Stimulated activated CD8-positive, alpha-beta memory T cell treated with anti-CD3 and anti-CD28 coated beads, Interleukin-7, amount 100 ng/mL, for 4 hours (primary cell): ENCODE measurements around the gene HEY2.
A peak's percentile ranks its signal among the peaks of the same experiment; 100 is the strongest.

ENCODE experiments used
- DNase-seq, 2 donors: peaks; one replicate each; pipeline ENCODE4 v3.0.0-alpha.2; 2020; ENCODE audit warnings: low read depth in 2 of 2

HEY2 gene

GRCh38 chr6:125743604-125744003 lies 5.8 kb upstream of the HEY2 start:
- DNase-seq = no peak

- DNase-seq = no peak
Observed at GRCh38 chr6:125745281-125746018, 4.0 kb upstream of the HEY2 start.

- no peak for DNase-seq
Observed at GRCh38 chr6:125746019-125746414, 3.4 kb upstream of the HEY2 start.

- peak; percentile 57 for DNase-seq
Observed at GRCh38 chr6:125746731-125747588, 2.5 kb upstream of the HEY2 start.

- no peak for DNase-seq
Observed at GRCh38 chr6:125747589-125748405, 1.6 kb upstream of the HEY2 start.

GRCh38 chr6:125748406-125749172 lies 843 bp upstream of the HEY2 start:
- no peak for DNase-seq

GRCh38 chr6:125749865-125750691 lies 646 bp downstream of the HEY2 start:
- no peak for DNase-seq

GRCh38 chr6:125750692-125751333 lies 1.4 kb downstream of the HEY2 start:
- no peak for DNase-seq

GRCh38 chr6:125751334-125751916 lies 2.0 kb downstream of the HEY2 start:
- no peak for DNase-seq

GRCh38 chr6:125752773-125753172 lies 3.3 kb downstream of the HEY2 start:
- DNase-seq = no peak

GRCh38 chr6:125753218-125753936 lies 3.9 kb downstream of the HEY2 start:
- DNase-seq = no peak

- no peak for DNase-seq
Observed at GRCh38 chr6:125753937-125754259, 4.5 kb downstream of the HEY2 start.

GRCh38 chr6:125754566-125754965 lies 5.1 kb downstream of the HEY2 start:
- no peak for DNase-seq

GRCh38 chr6:125759184-125759902 lies 9.9 kb downstream of the HEY2 start:
- no peak for DNase-seq

GRCh38 chr6:125759959-125760457 lies 10.6 kb downstream of the HEY2 start:
- no peak for DNase-seq

GRCh38 chr6:125764121-125764671 lies 14.8 kb downstream of the HEY2 start:
- no peak for DNase-seq

GRCh38 chr6:125765944-125766343 lies 16.5 kb downstream of the HEY2 start:
- no peak for DNase-seq

- no peak for DNase-seq
Observed at GRCh38 chr6:125766641-125767040, 17.2 kb downstream of the HEY2 start.
